Muscle of arm (tissue), 12 donors: ENCODE measurements around the gene CORO1C. TPM values are rescaled to one million over a fixed set of nuclear protein-coding genes. Genes with fewer than 3 reads are reported as not detected.
"Not testable (repeated sequence)": the region's sequence is repeated elsewhere in the genome, so short reads cannot be mapped to it uniquely, and the experiment has no call there.

Experiments used
- DNase-seq: peaks from one replicate; pipeline ENCODE4 v3.0.0-alpha.2; 2013
- polyA plus RNA-seq, 12 donors: library from polyadenylated mRNA; unstranded; fragments of 120-200 nt; gene quantifications; one replicate each; pipeline ENCODE4 v1.2.1, GENCODE V29; 2013; ENCODE audit not compliant: insufficient read length in 12 of 12

Gene CORO1C
- polyA plus RNA-seq, 12 donors: 62.7 to 117 (median 90.9) TPM; not detected in 1

- no peak for DNase-seq
Measured at GRCh38 chr12:108637222-108637971, 93.9 kb downstream of the CORO1C start.

DNA sequence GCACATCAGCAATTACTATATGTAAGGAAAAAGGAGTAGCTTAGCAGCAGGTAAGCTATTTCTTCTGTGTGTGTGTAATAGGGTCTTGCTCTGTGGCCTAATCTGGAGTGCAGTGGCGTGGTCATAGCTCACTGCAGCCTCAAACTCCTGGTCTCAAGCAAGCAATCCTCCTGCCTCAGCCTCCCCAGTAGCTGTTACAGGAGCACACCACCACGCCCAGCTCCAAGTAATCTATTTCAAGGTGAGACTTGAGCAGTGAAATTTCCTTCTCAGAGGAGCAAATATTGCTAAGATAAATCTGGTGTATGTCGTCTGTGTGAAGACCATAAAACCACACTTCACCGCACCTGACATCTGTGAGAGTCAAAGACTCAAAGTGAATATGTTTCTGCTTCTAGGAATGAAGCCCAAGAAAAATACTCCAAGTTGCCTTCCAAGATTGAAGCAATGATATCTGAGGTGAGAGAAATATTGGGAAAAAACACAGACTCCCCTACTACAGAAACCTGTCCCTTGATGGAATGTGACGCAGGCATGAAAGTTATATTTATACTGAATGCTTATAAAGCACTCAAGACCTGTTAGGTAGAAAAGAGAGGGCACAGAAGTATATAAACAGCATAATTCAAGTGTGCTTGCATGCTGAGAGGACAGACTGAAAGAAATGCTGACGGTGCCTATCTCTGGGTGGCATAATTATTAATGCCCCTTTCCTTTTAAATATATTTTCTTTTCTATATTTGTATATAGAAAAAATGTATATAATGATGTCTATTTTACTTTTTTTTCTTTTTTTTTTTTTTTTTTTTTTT lies 95.1 kb downstream of the CORO1C start:
- DNase-seq: no peak

DNA sequence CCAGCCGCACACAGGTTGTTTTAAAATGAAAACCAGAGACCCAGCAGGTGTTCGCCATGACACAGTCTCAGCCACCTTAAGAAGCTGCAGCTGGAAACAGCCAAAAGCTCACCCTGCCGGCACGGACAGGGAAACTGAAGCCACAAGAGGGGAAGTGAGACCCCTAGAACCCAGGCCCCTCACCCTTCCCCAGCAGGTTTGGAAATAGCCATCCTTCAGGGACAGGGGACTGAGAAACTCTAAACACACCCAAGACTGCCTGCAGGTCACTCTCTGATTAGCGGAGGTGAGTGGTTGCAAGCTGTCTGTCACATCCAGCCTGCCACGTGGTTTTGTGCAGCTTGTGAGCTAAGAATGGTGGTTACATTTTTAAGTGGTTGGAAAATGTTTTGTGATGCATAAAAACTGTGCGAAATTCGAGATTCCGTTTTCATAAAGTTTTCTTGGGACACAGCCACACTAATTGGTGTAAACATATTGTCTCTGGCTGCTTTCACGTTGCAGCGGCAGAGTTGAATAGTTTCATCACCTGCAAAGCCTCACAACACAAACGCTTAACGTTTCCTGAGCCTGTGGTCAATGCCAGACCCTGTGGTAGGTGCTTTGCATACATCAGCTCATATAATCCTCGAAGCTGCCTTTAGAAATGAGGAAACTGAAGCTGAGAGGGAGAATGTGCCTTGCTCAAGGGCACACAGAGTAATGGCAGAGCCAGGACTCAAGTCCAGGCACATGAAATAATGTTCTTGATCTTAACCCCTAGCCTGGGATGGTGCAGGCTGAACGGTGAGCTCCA lies 95.9 kb downstream of the CORO1C start:
- no peak for DNase-seq

DNA sequence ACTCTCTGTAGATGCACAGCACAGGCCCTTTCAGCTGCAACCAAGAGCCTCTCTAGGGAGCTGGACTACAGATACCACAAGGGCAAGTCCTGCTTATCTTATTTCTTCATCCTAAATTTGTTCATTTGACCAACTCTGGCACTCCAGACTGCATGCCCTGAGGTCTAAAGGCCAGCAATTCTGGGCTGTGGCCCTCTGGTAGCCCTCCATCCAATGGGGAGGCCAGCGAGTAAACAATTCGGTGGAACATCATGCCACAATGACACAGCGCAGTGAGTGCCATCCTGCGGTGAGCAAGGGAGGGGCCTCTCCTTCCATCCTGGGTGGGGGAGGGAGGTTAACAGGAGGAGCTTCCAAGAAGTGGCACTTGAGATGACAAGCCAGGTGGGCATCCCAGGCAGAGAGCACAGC lies 97.0 kb downstream of the CORO1C start:
- no peak for DNase-seq

DNA sequence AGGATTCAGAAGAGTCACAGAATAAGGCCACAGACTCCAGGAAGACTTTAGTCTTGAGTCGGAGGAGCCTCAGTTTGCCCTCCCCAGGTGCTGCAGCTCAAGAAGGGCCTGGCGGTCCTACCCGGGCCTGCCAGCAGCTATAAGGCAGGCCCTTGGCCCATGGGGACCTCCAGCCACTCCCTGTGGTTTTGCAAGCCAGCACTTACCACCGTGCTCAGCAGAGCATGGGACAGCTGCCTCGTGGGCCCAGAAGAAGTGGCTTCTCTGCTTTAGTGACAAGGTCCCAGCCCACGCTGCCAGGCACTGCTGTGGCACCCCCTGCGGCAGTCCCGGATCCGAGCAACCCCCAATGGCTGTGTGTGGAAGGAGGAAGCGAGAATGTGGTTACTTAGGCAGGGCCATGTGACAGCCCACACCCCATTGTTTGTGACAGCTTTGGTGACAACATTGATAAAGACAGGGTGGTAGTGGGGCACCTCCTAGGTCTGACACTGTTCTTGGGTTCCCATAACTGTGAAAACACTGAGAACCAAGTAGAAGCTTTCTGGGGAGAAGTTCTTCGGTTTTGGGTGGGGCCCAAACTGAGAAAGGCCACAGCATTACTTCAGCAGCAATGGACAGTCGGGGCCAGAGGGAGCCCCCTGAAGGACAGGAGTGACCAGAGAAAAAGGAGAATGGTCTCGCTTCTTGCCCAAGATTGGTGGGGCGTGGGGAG lies 97.6 kb downstream of the CORO1C start, which contains the start of gene SELPLG:
Gene SELPLG (minus strand): TSS at position 361 of the 715 bp plus-strand sequence. CDS start 9,587 bp downstream, outside the sequence.
- no peak for DNase-seq

- DNase-seq: no peak
Measured at GRCh38 chr12:108633081-108633533, 98.2 kb downstream of the CORO1C start.

DNA sequence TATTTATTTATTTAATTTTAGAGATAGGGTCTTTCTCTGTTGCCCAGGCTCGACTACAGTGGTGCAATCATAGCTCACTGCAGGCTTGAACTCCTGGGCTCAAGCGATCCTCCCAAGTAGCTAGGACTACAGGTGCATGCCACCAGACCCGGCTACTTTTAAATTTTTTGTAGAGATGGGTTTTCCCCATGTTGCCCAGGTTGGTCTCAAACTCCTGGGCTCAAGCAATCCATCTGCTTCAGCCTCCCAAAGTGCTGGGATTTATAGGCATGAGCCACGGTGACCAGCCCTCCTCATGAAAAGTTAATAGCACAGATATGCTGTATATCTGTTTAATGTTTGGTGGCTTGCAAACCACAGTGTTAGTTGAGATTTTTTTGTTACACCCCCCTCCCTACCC lies 100.1 kb downstream of the CORO1C start:
- DNase-seq: not testable (repeated sequence)

DNA sequence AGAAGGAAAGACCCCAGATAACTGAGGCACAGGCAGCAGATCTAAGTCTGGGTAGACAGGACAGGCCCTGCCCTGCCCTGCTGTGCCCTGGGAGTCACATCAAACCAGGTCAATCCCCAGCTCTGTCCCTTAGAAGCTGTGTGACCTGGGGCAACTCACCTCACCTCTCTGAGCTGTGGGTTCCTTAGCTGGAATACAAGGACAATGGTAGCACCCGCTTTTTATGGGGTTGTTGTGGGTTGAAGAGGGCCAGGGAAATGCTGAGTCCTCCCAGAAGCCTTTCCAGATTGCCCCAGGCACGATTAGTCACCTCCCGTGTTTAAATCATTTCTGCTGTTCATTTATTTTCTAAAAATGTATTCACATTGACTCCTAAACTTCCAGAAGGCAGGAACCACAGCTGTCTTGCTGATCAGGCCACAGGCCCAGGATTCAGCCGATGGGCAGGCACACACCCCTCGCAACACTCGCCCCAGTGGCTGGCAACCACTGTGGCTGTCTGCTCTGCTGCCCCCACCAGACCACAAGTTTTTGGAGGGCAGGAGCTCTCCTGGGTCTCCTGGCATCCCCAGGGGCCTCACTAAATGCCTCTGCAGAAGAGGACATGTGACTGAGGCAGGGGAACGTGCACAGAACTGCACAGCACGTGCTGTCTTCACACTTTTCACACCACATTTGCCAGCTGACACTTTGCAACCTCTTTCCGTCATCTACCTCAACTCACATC lies 100.7 kb downstream of the CORO1C start:
- DNase-seq: no peak

- DNase-seq: no peak
Measured at GRCh38 chr12:108629824-108630476, 101.4 kb downstream of the CORO1C start.

DNA sequence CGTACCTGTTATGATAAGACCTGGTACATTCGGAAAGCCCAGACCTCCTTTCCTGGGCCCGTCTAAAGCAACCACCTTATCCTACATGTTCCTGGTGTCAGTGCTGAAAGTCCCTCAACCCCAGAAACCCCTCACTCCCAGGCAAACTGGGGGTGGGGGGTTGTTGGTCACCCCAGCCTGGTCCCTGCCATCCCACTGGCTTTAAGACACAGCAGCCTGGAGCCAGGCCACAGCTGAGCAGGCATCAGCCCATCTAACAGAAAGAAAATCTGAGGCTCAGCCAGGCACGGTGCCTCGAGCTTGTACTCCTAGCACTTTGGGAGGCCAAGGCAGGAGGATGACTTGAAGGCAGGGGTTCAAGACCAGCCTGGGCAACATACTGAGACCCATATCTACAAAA lies 102.2 kb downstream of the CORO1C start:
- DNase-seq: no peak

DNA sequence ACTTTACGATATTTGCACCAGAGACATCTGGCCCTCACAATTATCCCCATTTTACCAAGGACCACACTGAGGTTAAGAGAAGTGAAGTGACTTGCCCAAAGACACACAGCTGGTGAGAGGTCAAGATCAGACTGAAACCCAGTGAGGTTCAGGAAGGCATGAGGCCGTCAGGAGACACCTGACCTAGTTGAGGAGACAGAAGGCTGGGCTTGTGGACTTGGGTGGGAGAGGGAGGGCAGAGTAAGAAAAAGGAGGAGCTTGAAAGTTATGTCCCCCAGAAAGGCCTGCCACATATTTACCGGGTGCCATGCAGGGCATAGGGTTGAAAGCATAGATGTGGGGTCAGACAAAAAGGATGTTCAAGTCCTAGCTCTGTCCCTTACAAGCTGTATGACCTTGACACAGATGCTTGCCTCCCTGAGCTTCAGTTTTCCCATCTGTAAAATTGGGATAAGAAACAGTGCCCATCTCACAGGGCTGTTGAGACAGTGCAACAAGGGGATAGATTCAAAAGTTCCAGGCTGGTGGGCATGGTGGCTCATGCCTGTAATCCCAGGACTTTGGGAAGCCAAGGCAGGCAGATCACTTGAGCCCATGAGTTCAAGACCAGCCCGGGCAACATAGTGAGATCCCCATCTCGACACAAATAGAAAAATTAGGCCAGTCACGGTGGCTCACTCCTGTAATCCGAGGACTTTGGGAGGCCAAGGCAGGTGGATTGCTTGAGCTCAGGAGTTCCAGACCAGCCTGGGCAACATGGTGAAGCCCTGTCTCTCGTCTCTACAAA lies 104.0 kb downstream of the CORO1C start:
- no peak for DNase-seq

DNA sequence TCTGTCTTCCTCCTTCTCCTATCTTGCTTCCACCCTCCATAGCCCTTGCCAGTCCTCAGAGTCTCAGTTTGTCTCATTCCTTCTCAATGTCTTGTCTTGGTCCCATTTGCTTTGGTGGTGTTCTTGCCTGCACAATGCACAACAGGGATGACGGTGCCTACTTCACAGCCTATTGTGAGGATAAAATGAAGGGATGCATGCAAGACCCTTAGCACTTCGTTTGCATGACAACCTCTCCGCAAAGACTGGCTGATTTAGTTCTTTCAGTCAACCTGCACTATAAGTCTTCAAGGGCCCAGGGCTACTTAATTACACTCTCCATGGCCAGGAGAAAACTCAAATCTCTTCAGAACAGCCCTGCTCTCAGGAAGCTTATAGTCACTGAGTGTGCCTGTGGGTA lies 106.1 kb downstream of the CORO1C start:
- no peak for DNase-seq

DNA sequence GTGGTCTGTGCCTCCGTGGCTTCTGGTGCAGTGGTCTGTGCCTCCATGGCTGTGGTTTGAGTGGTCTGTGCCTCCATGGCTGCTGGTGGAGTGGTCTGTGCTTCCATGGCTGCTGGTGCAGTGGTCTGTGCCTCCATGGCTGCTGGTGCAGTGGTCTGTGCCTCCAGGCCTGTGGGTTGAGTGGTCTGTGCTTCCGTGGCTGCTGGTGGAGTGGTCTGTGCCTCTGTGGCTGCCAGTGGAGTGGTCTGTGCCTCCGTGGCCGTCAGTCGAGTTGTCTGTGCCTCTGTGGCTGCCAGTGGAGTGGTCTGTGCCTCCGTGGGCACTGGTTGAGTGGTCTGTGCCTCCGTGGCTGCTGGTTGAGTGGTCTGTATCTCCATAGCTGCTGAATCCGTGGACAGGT lies 107.7 kb downstream of the CORO1C start:
- DNase-seq: no peak

DNA sequence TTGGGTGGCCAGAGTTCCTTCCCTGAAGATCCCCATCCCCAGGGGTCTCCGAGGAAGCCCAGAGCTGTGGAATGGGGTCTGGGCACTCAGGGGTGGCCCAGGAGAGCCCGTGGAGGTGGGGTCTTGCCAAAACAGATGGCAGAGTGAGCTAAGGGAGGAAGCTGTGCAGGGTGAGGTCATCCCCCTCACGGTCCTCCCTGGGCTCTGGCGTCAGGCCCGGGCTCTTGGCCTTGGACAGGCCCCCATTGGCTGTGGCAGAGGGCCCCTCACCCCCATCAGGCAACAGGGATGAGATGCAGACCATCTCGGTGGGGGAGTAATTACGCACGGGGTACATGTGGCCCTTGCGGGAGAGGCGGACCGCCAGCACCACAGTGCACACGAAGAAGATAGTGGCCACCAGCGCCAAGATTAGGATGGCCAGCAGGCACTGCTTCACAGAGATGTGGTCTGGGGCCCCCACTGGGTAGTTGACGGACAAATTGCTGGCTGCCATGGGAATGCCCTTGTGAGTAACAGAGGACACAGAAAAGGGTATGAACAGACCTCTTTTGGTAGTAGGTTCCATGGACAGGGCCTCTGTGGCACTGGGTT lies 108.3 kb downstream of the CORO1C start:
- DNase-seq: no peak

GRCh38 chr12:108622421-108622820 lies 108.9 kb downstream of the CORO1C start:
- DNase-seq: no peak

- DNase-seq: no peak
Measured at GRCh38 chr12:108621161-108621560, 110.2 kb downstream of the CORO1C start.

GRCh38 chr12:108620236-108620879 lies 111.0 kb downstream of the CORO1C start:
- no peak for DNase-seq
